Panc1 (cell line): ENCODE measurements around the gene ATP2B2. TPM values are rescaled to one million over a fixed set of nuclear protein-coding genes. Genes with fewer than 3 reads are reported as not detected.

ENCODE experiments used
- ATAC-seq: fragments of 200-7000 bp; cut with Tn5 transposase; 2 replicates; pipeline ENCODE4 v1.9.1; 2020; ENCODE audit warnings: mild to moderate bottlenecking, moderate library complexity
- BruUV-seq: library from RNA; stranded (reverse); fragments of 400-500 nt; replicated peaks from 2 replicates; lab custom pipeline; 2021; lab: Mats Ljungman, UMichigan
- CTCF ChIA-PET: fragments of 300-600 bp; sonication (Branson Sonifier 250); formaldehyde crosslinking; loops from one replicate; lab custom pipeline; 2022; ENCODE audit warnings: antibody characterized with exemption; lab: Charles Lee
- POLR2A ChIA-PET: fragments of 300-600 bp; sonication (Branson Sonifier 250); formaldehyde crosslinking; loops from one replicate; lab custom pipeline; 2022; ENCODE audit warnings: antibody characterized with exemption; lab: Charles Lee
- DNase-seq: peaks from one replicate; pipeline ENCODE4 v3.0.0-alpha.2; 2010; ENCODE audit warnings: low read depth, low spot score
- H3K27ac ChIP-seq: 2 replicates; pipeline ENCODE4 v1.5.1; 2011; ENCODE audit warnings: mild to moderate bottlenecking, low read length, inconsistent platforms
- H3K27me3 ChIP-seq: fragments of 200-500 bp; sonication (Bioruptor generic); 2 replicates; pipeline ENCODE4 v1.6.0; 2014; ENCODE audit warnings: low read length, inconsistent platforms; ENCODE audit not compliant: control insufficient read depth, insufficient read depth
- H3K36me3 ChIP-seq: fragments of 200-500 bp; sonication (Bioruptor generic); 2 replicates; pipeline ENCODE4 v1.5.1; 2014; ENCODE audit warnings: inconsistent platforms, mild to moderate bottlenecking, low read length, moderate library complexity; ENCODE audit not compliant: control insufficient read depth, insufficient read depth
- H3K4me1 ChIP-seq: 2 replicates; pipeline ENCODE4 v1.5.1; 2011; ENCODE audit warnings: inconsistent platforms, mild to moderate bottlenecking, low read length, moderate library complexity; ENCODE audit not compliant: control insufficient read depth, insufficient read depth
- H3K4me3 ChIP-seq, 2 experiments: 2 replicates each; pipeline ENCODE4 v1.5.1; 2011 to 2012; ENCODE audit warnings: low read depth in 2 of 2, low read length in 2 of 2, mild to moderate bottlenecking in 2 of 2, inconsistent platforms in 1 of 2, moderate library complexity in 1 of 2
- H3K9me3 ChIP-seq: fragments of 200-500 bp; sonication (Bioruptor generic); 2 replicates; pipeline ENCODE4 v1.5.1; 2014; ENCODE audit warnings: low read depth, mild to moderate bottlenecking, inconsistent platforms, low read length, moderate library complexity; ENCODE audit not compliant: control insufficient read depth, insufficient read depth
- POLR2AphosphoS5 ChIP-seq: IDR thresholded peaks from 2 replicates; pipeline ENCODE4 v1.6.1; 2012; ENCODE audit warnings: mild to moderate bottlenecking, low read depth, low read length, moderate library complexity
- SIN3A ChIP-seq: IDR thresholded peaks from 2 replicates; pipeline ENCODE4 v1.6.1; 2012; ENCODE audit warnings: low read depth, mild to moderate bottlenecking, low read length, moderate library complexity, borderline replicate concordance; ENCODE audit not compliant: insufficient read depth
- TCF7L2 ChIP-seq: IDR thresholded peaks from 2 replicates; pipeline ENCODE4 v1.6.1; 2011; ENCODE audit warnings: mild to moderate bottlenecking, low read depth, low read length, inconsistent platforms
- in situ Hi-C: cut with HindIII; loops from 2 replicates; pipeline ENCODE4 v1.10.0; 2016; ENCODE audit warnings: low sequenced_read_pairs, low pct_unique_long_range_greater_than_20kb
- intact Hi-C: fragments of 100-400 bp; cut with micrococcal nuclease; formaldehyde crosslinking; loops from one replicate; pipeline ENCODE4 v1.10.0; 2022; ENCODE audit not compliant: unreplicated experiment
- total RNA-seq: library from RNA; stranded (reverse); gene quantifications from one replicate; pipeline ENCODE4 v1.2.1, GENCODE V29; 2021; ENCODE audit not compliant: unreplicated experiment
- TF ChIP-seq, protein P1 (sequence below), 2 experiments: IDR thresholded peaks; 2 replicates each; pipeline ENCODE4 v1.6.1; 2011 to 2012; ENCODE audit warnings: low read depth in 2 of 2, control low read depth in 1 of 2, low read length in 1 of 2, mild to moderate bottlenecking in 1 of 2, moderate library complexity in 1 of 2; ENCODE audit not compliant: insufficient read depth in 1 of 2
- TF ChIP-seq, protein P2 (sequence below): fragments of 450-650 bp; IDR thresholded peaks from 2 replicates; pipeline ENCODE4 v1.5.1; 2017; ENCODE audit warnings: mild to moderate bottlenecking

Gene ATP2B2
- total RNA-seq, 1 experiment from 2014 or later: not detected

DNA sequence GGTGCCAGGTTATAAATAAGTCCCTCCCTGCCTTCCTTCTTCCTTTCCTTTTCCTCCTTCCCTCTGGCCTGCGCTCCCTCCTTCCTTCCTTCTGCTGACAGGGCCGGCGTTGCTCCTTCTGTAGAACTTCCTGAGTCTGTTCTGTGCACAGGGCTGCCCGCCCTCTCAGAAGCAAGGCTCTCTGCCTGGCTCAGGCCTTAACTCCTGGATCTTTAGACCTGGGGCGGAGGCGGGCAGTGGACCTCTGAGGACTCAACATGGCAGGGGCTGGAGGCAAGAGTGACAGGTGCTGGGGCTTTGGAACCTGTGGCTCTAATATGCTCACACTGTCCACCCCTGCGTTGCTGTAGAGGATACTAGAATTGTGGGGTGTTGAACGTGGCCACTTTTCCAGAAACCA, 98.0 kb downstream of the ATP2B2 start:
- in situ Hi-C loops (no loop called here), intact Hi-C loops (no loop called here)
- no peaks in the 10 kb centered on the region for H3K9me3 ChIP-seq
- H3K27ac ChIP-seq: no peak overlapping the region
- no TSS peak for BruUV-seq
- ATAC-seq: no peak
- H3K36me3 ChIP-seq: no peaks in the 10 kb centered on the region
- DNase-seq: no peak
- no peak for TF ChIP-seq TCF7L2
- TF ChIP-seq POLR2AphosphoS5: no peak
- TF ChIP-seq SIN3A: no peak
- TF ChIP-seq, protein P1, sequence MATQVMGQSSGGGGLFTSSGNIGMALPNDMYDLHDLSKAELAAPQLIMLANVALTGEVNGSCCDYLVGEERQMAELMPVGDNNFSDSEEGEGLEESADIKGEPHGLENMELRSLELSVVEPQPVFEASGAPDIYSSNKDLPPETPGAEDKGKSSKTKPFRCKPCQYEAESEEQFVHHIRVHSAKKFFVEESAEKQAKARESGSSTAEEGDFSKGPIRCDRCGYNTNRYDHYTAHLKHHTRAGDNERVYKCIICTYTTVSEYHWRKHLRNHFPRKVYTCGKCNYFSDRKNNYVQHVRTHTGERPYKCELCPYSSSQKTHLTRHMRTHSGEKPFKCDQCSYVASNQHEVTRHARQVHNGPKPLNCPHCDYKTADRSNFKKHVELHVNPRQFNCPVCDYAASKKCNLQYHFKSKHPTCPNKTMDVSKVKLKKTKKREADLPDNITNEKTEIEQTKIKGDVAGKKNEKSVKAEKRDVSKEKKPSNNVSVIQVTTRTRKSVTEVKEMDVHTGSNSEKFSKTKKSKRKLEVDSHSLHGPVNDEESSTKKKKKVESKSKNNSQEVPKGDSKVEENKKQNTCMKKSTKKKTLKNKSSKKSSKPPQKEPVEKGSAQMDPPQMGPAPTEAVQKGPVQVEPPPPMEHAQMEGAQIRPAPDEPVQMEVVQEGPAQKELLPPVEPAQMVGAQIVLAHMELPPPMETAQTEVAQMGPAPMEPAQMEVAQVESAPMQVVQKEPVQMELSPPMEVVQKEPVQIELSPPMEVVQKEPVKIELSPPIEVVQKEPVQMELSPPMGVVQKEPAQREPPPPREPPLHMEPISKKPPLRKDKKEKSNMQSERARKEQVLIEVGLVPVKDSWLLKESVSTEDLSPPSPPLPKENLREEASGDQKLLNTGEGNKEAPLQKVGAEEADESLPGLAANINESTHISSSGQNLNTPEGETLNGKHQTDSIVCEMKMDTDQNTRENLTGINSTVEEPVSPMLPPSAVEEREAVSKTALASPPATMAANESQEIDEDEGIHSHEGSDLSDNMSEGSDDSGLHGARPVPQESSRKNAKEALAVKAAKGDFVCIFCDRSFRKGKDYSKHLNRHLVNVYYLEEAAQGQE (IDR thresholded peaks at IDR 0.05; ENCODE audit: insufficient read depth in 1 of 2, low read depth in 2 of 2, low read length in 1 of 2): no peak
- TF ChIP-seq, protein P2, sequence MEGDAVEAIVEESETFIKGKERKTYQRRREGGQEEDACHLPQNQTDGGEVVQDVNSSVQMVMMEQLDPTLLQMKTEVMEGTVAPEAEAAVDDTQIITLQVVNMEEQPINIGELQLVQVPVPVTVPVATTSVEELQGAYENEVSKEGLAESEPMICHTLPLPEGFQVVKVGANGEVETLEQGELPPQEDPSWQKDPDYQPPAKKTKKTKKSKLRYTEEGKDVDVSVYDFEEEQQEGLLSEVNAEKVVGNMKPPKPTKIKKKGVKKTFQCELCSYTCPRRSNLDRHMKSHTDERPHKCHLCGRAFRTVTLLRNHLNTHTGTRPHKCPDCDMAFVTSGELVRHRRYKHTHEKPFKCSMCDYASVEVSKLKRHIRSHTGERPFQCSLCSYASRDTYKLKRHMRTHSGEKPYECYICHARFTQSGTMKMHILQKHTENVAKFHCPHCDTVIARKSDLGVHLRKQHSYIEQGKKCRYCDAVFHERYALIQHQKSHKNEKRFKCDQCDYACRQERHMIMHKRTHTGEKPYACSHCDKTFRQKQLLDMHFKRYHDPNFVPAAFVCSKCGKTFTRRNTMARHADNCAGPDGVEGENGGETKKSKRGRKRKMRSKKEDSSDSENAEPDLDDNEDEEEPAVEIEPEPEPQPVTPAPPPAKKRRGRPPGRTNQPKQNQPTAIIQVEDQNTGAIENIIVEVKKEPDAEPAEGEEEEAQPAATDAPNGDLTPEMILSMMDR: no peak
- no peaks in the 10 kb centered on the region for H3K4me1 ChIP-seq
- no peaks in the 10 kb centered on the region for H3K27me3 ChIP-seq
- H3K4me3 ChIP-seq: no peak overlapping the region
- ChIA-PET CTCF (no interaction called here), POLR2A (no interaction called here)

DNA sequence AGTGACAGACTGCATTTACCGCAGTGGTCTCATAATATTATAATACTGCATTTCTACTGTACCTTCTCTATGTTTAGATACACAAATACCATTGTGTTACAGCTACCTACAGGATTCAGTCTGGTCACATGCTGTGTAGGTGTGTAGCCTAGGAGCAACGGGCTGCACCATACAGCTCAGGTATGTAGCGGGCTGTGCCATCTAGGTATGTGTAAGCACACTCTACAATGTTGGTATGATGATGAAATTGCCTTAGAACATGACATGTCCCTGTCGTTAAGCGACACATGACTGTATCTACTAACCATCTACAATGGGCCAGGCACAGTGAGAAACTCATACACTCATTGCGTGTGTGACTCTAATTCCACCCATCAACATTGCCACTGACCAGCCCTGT, 99.0 kb downstream of the ATP2B2 start:
- H3K27ac ChIP-seq: no peak overlapping the region
- ChIA-PET POLR2A (no interaction called here), CTCF (interaction anchor here (0.6 kb wide), 1 partner anchor 62 kb away, joined by 5 read pairs; no protein-coding TSS in a partner anchor)
- TF ChIP-seq POLR2AphosphoS5: no peak
- TF ChIP-seq, protein P2: no peak
- TF ChIP-seq, protein P1 (IDR thresholded peaks at IDR 0.05; ENCODE audit: insufficient read depth in 1 of 2, low read depth in 2 of 2, low read length in 1 of 2): no peak
- no peak for TF ChIP-seq SIN3A
- no peak for TF ChIP-seq TCF7L2
- H3K9me3 ChIP-seq: no peaks in the 10 kb centered on the region
- H3K27me3 ChIP-seq: no peaks in the 10 kb centered on the region
- H3K4me1 ChIP-seq: no peaks in the 10 kb centered on the region
- in situ Hi-C loops: no loop called here
- intact Hi-C loops: no loop called here
- H3K4me3 ChIP-seq: no peak overlapping the region
- DNase-seq: no peak
- no peak for ATAC-seq
- BruUV-seq: no TSS peak
- H3K36me3 ChIP-seq: no peaks in the 10 kb centered on the region
